Measurements from ENCODE around the gene ADGRL3.

DNA sequence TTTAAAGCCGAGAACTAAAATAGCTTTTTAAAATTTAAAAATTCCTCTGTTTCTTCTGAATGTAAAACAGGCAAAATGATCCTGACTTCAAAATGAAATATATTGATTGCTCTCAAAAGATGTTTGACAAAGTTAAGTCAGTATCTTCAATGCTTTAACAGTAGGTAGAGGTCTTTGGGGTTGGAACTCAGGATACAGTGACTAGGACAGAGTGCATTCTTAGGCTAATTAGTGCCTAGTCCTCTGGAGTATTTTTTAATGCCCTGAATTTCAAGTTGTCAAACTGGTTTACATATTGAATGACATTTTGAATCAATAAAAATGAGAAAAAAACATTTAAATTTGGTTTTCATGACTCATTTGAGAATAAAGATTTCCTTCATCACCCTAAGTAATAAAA lies 877.3 kb downstream of the ADGRL3 start:
- TF ChIP-seq, protein P1, sequence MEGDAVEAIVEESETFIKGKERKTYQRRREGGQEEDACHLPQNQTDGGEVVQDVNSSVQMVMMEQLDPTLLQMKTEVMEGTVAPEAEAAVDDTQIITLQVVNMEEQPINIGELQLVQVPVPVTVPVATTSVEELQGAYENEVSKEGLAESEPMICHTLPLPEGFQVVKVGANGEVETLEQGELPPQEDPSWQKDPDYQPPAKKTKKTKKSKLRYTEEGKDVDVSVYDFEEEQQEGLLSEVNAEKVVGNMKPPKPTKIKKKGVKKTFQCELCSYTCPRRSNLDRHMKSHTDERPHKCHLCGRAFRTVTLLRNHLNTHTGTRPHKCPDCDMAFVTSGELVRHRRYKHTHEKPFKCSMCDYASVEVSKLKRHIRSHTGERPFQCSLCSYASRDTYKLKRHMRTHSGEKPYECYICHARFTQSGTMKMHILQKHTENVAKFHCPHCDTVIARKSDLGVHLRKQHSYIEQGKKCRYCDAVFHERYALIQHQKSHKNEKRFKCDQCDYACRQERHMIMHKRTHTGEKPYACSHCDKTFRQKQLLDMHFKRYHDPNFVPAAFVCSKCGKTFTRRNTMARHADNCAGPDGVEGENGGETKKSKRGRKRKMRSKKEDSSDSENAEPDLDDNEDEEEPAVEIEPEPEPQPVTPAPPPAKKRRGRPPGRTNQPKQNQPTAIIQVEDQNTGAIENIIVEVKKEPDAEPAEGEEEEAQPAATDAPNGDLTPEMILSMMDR (IDR thresholded peaks at IDR 0.05; ENCODE audit: low read depth, low read length) = no peak
- TF ChIP-seq EZH2phosphoT487 (IDR thresholded peaks at IDR 0.05; ENCODE audit: low read depth) = no peak

All from OCI-LY3 (cell line).